Type B pancreatic cell (in vitro differentiated cells): ENCODE data around the gene TOGARAM2. TPM values are rescaled to one million over a fixed set of nuclear protein-coding genes. Genes with fewer than 3 reads are reported as not detected.

Experiments used
- DNase-seq: peaks from one replicate; pipeline ENCODE4 v3.0.0; 2021; ENCODE audit warnings: mixed read lengths; ENCODE audit not compliant: unreplicated experiment; ENCODE audit errors: extremely low spot score
- H3K27ac Mint-ChIP-seq: 2 replicates; pipeline ENCODE4 v1.8.0; 2021; ENCODE audit warnings: mild to moderate bottlenecking, mixed read lengths
- H3K27me3 Mint-ChIP-seq: 2 replicates; pipeline ENCODE4 v1.8.0; 2021; ENCODE audit warnings: mixed read lengths
- H3K36me3 Mint-ChIP-seq: 2 replicates; pipeline ENCODE4 v1.8.0; 2021; ENCODE audit warnings: mixed read lengths
- H3K4me1 Mint-ChIP-seq: one replicate; pipeline ENCODE4 v1.8.0; 2021; ENCODE audit warnings: mixed read lengths; ENCODE audit not compliant: unreplicated experiment
- H3K4me3 Mint-ChIP-seq: 2 replicates; pipeline ENCODE4 v1.8.0; 2021; ENCODE audit warnings: mild to moderate bottlenecking, mixed read lengths
- H3K9me3 Mint-ChIP-seq: 2 replicates; pipeline ENCODE4 v1.8.0; 2021; ENCODE audit warnings: mixed read lengths
- total RNA-seq: library from RNA; stranded (reverse); gene quantifications from 2 replicates; pipeline ENCODE4 v1.2.1, GENCODE V29; 2021; ENCODE audit warnings: low replicate concordance
- TF ChIP-seq, protein P1 (sequence below): fragments of 200-600 bp; sonication (generic); conservative IDR thresholded peaks from 2 replicates; pipeline ENCODE4 v1.5.0; 2021; ENCODE audit warnings: antibody characterized with exemption, mild to moderate bottlenecking

The TOGARAM2 gene
- total RNA-seq, 1 donor from 2014 or later = 1.6 TPM

DNA sequence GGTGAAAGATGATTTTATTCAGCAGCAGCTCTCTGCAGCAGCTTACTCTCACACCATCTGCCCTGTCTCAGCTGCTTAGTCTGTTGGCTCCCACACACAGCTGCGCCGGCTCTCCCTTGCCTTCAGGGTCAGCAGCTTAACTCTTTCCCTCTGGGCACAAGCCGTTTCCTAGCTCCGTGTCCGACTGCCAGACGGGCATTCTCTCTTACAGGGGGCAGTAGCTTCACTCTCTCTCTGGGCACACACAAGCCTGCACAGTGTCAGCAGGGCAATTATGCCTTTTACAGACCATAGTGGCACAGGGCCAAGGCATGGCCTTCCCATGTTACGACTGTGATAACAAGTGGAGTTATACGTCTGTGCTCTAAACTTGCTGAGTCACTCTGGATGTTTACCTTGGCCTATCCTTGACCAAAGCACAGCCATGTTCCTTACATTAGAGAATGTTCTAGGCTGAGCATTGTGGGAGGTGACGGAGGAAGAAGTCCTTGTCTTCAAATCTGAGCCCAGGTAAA lies 61.5 kb downstream of the TOGARAM2 start:
- TF ChIP-seq, protein P1, sequence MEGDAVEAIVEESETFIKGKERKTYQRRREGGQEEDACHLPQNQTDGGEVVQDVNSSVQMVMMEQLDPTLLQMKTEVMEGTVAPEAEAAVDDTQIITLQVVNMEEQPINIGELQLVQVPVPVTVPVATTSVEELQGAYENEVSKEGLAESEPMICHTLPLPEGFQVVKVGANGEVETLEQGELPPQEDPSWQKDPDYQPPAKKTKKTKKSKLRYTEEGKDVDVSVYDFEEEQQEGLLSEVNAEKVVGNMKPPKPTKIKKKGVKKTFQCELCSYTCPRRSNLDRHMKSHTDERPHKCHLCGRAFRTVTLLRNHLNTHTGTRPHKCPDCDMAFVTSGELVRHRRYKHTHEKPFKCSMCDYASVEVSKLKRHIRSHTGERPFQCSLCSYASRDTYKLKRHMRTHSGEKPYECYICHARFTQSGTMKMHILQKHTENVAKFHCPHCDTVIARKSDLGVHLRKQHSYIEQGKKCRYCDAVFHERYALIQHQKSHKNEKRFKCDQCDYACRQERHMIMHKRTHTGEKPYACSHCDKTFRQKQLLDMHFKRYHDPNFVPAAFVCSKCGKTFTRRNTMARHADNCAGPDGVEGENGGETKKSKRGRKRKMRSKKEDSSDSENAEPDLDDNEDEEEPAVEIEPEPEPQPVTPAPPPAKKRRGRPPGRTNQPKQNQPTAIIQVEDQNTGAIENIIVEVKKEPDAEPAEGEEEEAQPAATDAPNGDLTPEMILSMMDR = no peak
- DNase-seq = no peak
- Mint-ChIP-seq H3K9me3 (no peaks in the 10 kb centered on the region), H3K27ac (no peak overlapping the region), H3K4me3 (no peak overlapping the region), H3K36me3 (no peaks in the 10 kb centered on the region), H3K4me1 (peaks cover 17% of the 10 kb centered on the region), H3K27me3 (no peaks in the 10 kb centered on the region)

DNA sequence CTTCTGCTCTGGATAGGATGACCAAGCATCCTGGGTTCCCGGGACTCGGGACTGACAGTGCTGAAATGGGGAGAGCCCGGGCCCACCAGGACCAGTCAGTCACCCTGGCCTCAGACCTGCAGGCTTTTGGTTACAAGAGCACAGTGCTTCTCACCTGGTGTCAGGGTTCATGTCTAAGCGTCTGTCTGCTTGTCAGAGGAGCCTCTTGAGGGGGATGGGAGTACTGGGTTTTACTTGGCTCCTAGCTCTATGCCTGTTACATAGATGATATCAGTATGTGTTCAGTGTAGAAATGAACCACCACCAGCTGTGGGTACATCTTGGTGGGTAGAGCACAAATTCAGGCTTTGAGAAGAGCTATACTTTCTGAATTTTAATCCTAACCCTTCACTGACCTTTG lies 63.4 kb downstream of the TOGARAM2 start:
- no peaks in the 10 kb centered on the region for H3K27me3 Mint-ChIP-seq
- no peak overlapping the region for H3K27ac Mint-ChIP-seq
- H3K4me3 Mint-ChIP-seq = no peak overlapping the region
- H3K4me1 Mint-ChIP-seq = peaks cover 18% of the 10 kb centered on the region
- TF ChIP-seq, protein P1 = no peak
- no peaks in the 10 kb centered on the region for H3K36me3 Mint-ChIP-seq
- DNase-seq = no peak
- no peaks in the 10 kb centered on the region for H3K9me3 Mint-ChIP-seq

DNA sequence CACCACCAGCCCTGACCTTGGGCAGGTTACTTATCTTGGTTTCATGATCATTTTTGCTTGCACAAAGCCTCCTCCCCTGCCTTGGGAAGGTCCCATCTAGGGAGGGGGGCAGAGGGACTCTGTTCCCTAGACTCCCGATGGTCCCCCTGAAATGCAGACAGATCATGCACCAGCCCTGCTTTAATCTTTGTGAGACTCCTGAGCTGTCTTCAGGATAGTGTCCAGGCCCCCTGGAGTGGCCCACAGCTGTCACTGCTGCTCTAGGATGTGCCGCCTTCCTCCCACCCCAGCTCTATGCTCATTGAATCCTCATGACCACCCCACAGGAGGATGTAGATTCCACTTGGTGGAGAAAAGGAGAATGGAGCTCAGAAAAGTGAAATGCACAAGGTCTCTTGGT lies 65.2 kb downstream of the TOGARAM2 start:
- no peaks in the 10 kb centered on the region for H3K9me3 Mint-ChIP-seq
- no peaks in the 10 kb centered on the region for H3K36me3 Mint-ChIP-seq
- no peaks in the 10 kb centered on the region for H3K27me3 Mint-ChIP-seq
- DNase-seq = no peak
- H3K4me1 Mint-ChIP-seq = peaks cover 18% of the 10 kb centered on the region
- TF ChIP-seq, protein P1 = no peak
- H3K4me3 Mint-ChIP-seq = no peak overlapping the region
- H3K27ac Mint-ChIP-seq = no peak overlapping the region

DNA sequence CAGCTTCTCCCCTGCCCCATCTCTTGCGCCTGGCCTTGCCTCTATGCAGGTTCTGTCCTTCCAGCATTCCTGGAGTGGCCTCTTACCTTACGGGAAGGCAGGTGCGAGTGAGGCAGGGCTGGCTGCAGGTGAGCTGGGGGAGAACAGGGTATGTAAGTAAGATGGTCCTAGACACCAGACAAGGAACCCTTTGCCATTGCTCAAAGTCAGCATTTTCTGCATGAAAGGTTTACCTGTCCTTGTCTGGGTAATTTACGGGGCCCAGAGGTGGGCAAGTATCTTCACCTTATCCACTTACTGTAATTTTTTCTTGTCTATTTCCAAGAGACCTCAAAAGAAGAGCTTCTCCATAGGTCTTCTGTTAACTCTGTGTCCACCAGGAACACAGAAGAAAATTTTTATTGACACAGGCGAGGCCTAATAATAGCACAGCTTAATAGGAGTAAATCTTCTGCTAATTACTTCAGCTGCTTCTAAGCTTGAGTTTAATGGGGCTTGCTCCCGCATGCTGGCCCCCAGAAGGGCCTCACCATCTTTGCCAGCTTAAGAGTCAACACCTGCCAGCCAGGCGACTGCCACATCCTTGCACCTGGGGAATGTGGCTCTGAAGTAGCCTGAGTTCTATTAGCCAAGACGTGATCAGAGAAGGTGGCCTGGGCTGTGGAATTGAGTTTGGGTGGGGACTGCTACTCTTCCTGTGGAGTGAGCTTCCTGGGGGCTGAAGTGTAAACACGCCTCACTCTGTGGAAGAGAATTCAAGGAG lies 66.2 kb downstream of the TOGARAM2 start:
- Mint-ChIP-seq H3K36me3 (no peaks in the 10 kb centered on the region), H3K4me1 (peaks cover 17% of the 10 kb centered on the region), H3K9me3 (no peaks in the 10 kb centered on the region), H3K4me3 (no peak overlapping the region), H3K27ac (no peak overlapping the region), H3K27me3 (no peaks in the 10 kb centered on the region)
- TF ChIP-seq, protein P1 = no peak
- no peak for DNase-seq

DNA sequence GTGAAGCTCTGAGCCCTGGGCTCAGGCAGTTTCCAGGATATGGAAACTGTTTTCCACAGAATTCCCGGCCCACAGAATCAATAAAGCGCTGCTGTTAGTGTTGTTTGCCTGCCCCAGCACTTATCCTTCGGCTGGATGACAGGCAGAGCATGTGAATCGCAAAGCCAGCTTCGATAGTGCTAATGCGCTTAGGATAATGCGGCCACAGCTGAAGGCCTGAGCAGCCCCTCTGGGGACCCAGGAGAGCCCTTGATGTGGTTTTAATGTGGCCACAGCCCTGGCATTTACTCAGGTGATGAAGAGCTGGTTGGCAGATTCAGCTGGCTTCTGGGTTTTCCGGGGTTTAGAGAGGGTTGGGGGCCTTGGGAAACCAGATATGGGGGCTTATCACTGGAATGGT lies 69.5 kb downstream of the TOGARAM2 start:
- TF ChIP-seq, protein P1 = no peak
- Mint-ChIP-seq H3K27me3 (no peaks in the 10 kb centered on the region), H3K36me3 (no peaks in the 10 kb centered on the region), H3K27ac (no peak overlapping the region), H3K4me3 (no peak overlapping the region), H3K4me1 (peaks cover 31% of the 10 kb centered on the region), H3K9me3 (no peaks in the 10 kb centered on the region)
- no peak for DNase-seq
